Activated CD4-positive, alpha-beta T cell treated with anti-CD3 and anti-CD28 coated beads for 24 hours (primary cell): ENCODE results near the gene INSYN2A.

Source experiments
- DNase-seq, 2 donors: peaks; one replicate each; pipeline ENCODE4 v3.0.0-alpha.2; 2020; ENCODE audit warnings: low read depth in 2 of 2

Gene INSYN2A

GRCh38 chr10:127195571-127196281, 665 bp downstream of the INSYN2A start:
- DNase-seq: no peak

- DNase-seq: no peak
Measured at GRCh38 chr10:127195041-127195506, 1.3 kb downstream of the INSYN2A start.

- DNase-seq: no peak
Measured at GRCh38 chr10:127194599-127194998, 1.8 kb downstream of the INSYN2A start.

- DNase-seq: no peak
Measured at GRCh38 chr10:127194111-127194510, 2.3 kb downstream of the INSYN2A start.

GRCh38 chr10:127193125-127193524, 3.3 kb downstream of the INSYN2A start:
- DNase-seq: no peak

GRCh38 chr10:127190427-127190826, 6.0 kb downstream of the INSYN2A start:
- no peak for DNase-seq

- DNase-seq: no peak
Measured at GRCh38 chr10:127189226-127189625, 7.2 kb downstream of the INSYN2A start.

GRCh38 chr10:127186813-127187212, 9.6 kb downstream of the INSYN2A start:
- DNase-seq: no peak

GRCh38 chr10:127184582-127184981, 11.8 kb downstream of the INSYN2A start:
- no peak for DNase-seq

GRCh38 chr10:127182161-127182560, 14.2 kb downstream of the INSYN2A start:
- DNase-seq: no peak

GRCh38 chr10:127179612-127180250, 16.7 kb downstream of the INSYN2A start:
- no peak for DNase-seq

- DNase-seq: no peak
Measured at GRCh38 chr10:127176649-127177048, 19.7 kb downstream of the INSYN2A start.

GRCh38 chr10:127175357-127176110, 20.9 kb downstream of the INSYN2A start:
- no peak for DNase-seq

GRCh38 chr10:127174866-127175265, 21.5 kb downstream of the INSYN2A start:
- no peak for DNase-seq

GRCh38 chr10:127168261-127168660, 28.1 kb downstream of the INSYN2A start:
- no peak for DNase-seq

GRCh38 chr10:127162841-127163240, 33.5 kb downstream of the INSYN2A start:
- DNase-seq: no peak

GRCh38 chr10:127161482-127161881, 34.9 kb downstream of the INSYN2A start:
- no peak for DNase-seq

GRCh38 chr10:127159648-127160245, 36.6 kb downstream of the INSYN2A start:
- no peak for DNase-seq

- DNase-seq: no peak
Measured at GRCh38 chr10:127158662-127159061, 37.7 kb downstream of the INSYN2A start.

- DNase-seq: no peak
Measured at GRCh38 chr10:127157506-127158200, 38.7 kb downstream of the INSYN2A start.

- no peak for DNase-seq
Measured at GRCh38 chr10:127157089-127157488, 39.3 kb downstream of the INSYN2A start.
